CD14-positive monocyte (primary cell): Measurements from ENCODE around the gene BEST2. TPM values are rescaled to one million over a fixed set of nuclear protein-coding genes. Genes with fewer than 3 reads are reported as not detected.

Experiments
- DNase-seq, 3 donors: peaks; one replicate each; pipeline ENCODE4 v3.0.0-alpha.2; 2011 to 2022
- H2AFZ ChIP-seq: 2 replicates; pipeline ENCODE4 v1.6.0; 2012; ENCODE audit warnings: mild to moderate bottlenecking, low read depth, low read length, inconsistent platforms; ENCODE audit not compliant: insufficient read depth, poor library complexity, severe bottlenecking
- H3K27ac ChIP-seq, 2 donors: 1 replicate in 1 of 2; 2 replicates in 1 of 2; pipeline ENCODE4 v1.5.1; 2012 to 2013; ENCODE audit warnings: low read length in 2 of 2, control low read depth in 1 of 2, inconsistent platforms in 1 of 2, low read depth in 1 of 2, mild to moderate bottlenecking in 1 of 2
- H3K27me3 ChIP-seq, 2 donors: one replicate each; pipeline versions ENCODE4 v1.6.0 to v1.6.1; 2011 to 2013; ENCODE audit warnings: low read length in 2 of 2; ENCODE audit not compliant: control insufficient read depth in 2 of 2, insufficient read depth in 2 of 2
- H3K36me3 ChIP-seq, 2 donors: replicated peaks in 1 of 2; 1 replicate in 1 of 2; 2 replicates in 1 of 2; pipeline versions ENCODE4 v1.5.1 to v1.6.1; 2012 to 2013; ENCODE audit warnings: low read length in 2 of 2, control low read depth in 1 of 2, inconsistent platforms in 1 of 2, mild to moderate bottlenecking in 1 of 2; ENCODE audit not compliant: insufficient read depth in 2 of 2, control insufficient read depth in 1 of 2
- H3K4me1 ChIP-seq, 2 donors: 1 replicate in 1 of 2; 2 replicates in 1 of 2; pipeline versions ENCODE4 v1.5.1 to v1.6.1; 2012 to 2013; ENCODE audit warnings: low read length in 2 of 2, control low read depth in 1 of 2, inconsistent platforms in 1 of 2, mild to moderate bottlenecking in 1 of 2, moderate library complexity in 1 of 2; ENCODE audit not compliant: insufficient read depth in 2 of 2, control insufficient read depth in 1 of 2
- H3K4me2 ChIP-seq: replicated peaks from 2 replicates; pipeline ENCODE3; 2012; ENCODE audit warnings: low read length, moderate library complexity, mild to moderate bottlenecking; ENCODE audit not compliant: poor library complexity, severe bottlenecking; ENCODE audit errors: extremely low read depth
- H3K4me3 ChIP-seq, 3 experiments: fragments of 200-600 bp in 1 of 3; sonication (generic) in 1 of 3; replicated peaks in 1 of 3; 1 replicate in 2 of 3; 2 replicates in 1 of 3; pipeline ENCODE4 v1.5.1; 2011 to 2013; ENCODE audit warnings: low read length in 3 of 3, mild to moderate bottlenecking in 3 of 3, control low read depth in 2 of 3, low read depth in 2 of 3, inconsistent platforms in 1 of 3, moderate library complexity in 1 of 3
- H3K79me2 ChIP-seq: 2 replicates; pipeline ENCODE4 v1.6.0; 2012; ENCODE audit warnings: mild to moderate bottlenecking, control low read depth, inconsistent platforms, low read length, moderate library complexity; ENCODE audit not compliant: insufficient read depth
- H3K9ac ChIP-seq: 2 replicates; pipeline ENCODE4 v1.6.0; 2017; ENCODE audit warnings: low read length, mild to moderate bottlenecking; ENCODE audit not compliant: insufficient read depth, poor library complexity, severe bottlenecking
- H3K9me3 ChIP-seq, 2 donors: replicated peaks in 1 of 2; 1 replicate in 1 of 2; 2 replicates in 1 of 2; pipeline versions ENCODE4 v1.5.1 to v1.6.1; 2012 to 2013; ENCODE audit warnings: low read length in 2 of 2, control low read depth in 1 of 2; ENCODE audit not compliant: control insufficient read depth in 1 of 2, insufficient read depth in 1 of 2
- H4K20me1 ChIP-seq: 2 replicates; pipeline ENCODE4 v1.6.0; 2012; ENCODE audit warnings: mild to moderate bottlenecking, low read length, control low read depth, moderate library complexity; ENCODE audit not compliant: insufficient read depth
- H3K27ac Mint-ChIP-seq, 7 donors: one replicate each; pipeline ENCODE4 v1.8.0; 2020; ENCODE audit warnings: mild to moderate bottlenecking in 7 of 7, mixed read lengths in 7 of 7, moderate library complexity in 6 of 7, inconsistent platforms in 2 of 7
- H3K27me3 Mint-ChIP-seq, 3 donors: one replicate each; pipeline ENCODE4 v1.8.0; 2021 to 2022; ENCODE audit warnings: low read depth in 3 of 3, mild to moderate bottlenecking in 3 of 3, mixed read lengths in 3 of 3, moderate library complexity in 3 of 3, inconsistent platforms in 1 of 3
- H3K36me3 Mint-ChIP-seq, 2 donors: one replicate each; pipeline ENCODE4 v1.8.0; 2020; ENCODE audit warnings: mixed read lengths in 2 of 2, inconsistent platforms in 1 of 2, mild to moderate bottlenecking in 1 of 2
- H3K4me1 Mint-ChIP-seq: one replicate; pipeline ENCODE4 v1.8.0; 2020; ENCODE audit warnings: mild to moderate bottlenecking, mixed read lengths
- H3K4me3 Mint-ChIP-seq, 2 donors: one replicate each; pipeline ENCODE4 v1.8.0; 2020; ENCODE audit warnings: mild to moderate bottlenecking in 2 of 2, mixed read lengths in 2 of 2, moderate library complexity in 1 of 2
- H3K9me3 Mint-ChIP-seq, 7 donors: one replicate each; pipeline ENCODE4 v1.8.0; 2020 to 2022; ENCODE audit warnings: mixed read lengths in 7 of 7, mild to moderate bottlenecking in 6 of 7, moderate library complexity in 6 of 7, inconsistent platforms in 2 of 7
- WGBS: methylation state at CpG from one replicate; pipeline ENCODE4 v1.1.5; 2013; ENCODE audit warnings: missing lambda C conversion rate; ENCODE audit not compliant: insufficient coverage; 5-methylcytosine and 5-hydroxymethylcytosine counted together
- intact Hi-C, 2 donors: fragments of 100-400 bp; cut with micrococcal nuclease; formaldehyde crosslinking; loops; one replicate each; pipeline versions ENCODE4 v1.15.0 to v1.15.1; 2023
- polyA plus RNA-seq, 3 donors: library from polyadenylated mRNA; depleted of rRNA in 1 of 3; unstranded in 2 of 3; stranded (reverse) in 1 of 3; fragments of 300-500 nt in 2 of 3; fragments of >200 nt in 1 of 3; fragmentation: Illumina TruSeq in 2 of 3; gene quantifications; 1 replicate in 2 of 3; 2 replicates in 1 of 3; pipeline ENCODE4 v1.2.3, GENCODE V29; 2012 to 2021
- TF ChIP-seq, protein P1 (sequence below): fragments of 200-600 bp; IDR thresholded peaks from one replicate; pipeline ENCODE4 v1.8.0; 2022; ENCODE audit warnings: antibody characterized with exemption, mild to moderate bottlenecking

BEST2 gene
- polyA plus RNA-seq, 3 donors, result not detected

DNA sequence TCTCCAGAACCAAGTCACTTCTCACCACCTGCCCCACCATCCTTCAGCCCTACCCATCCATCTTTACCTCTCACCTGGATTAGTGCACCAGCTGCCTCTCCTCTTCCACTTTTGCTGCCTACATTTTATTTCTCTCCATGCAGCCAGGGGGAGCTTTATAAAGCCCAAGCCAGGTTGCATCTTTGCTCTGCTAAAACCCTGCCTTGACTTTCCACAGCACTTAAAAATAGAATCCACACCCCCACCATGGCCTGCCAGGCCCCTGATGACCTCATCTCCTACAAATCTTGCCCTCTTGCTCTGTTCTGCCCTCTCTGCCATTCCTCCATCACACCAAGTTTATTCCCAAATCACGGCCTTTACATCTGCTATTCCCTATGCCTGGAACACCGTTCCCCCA lies 22.0 kb downstream of the BEST2 start:
- no peak overlapping the region for H3K4me2 ChIP-seq
- no peak overlapping the region for H3K4me3 Mint-ChIP-seq
- 93% methylated on average over 2 of the region's 2 CpGs for WGBS
- intact Hi-C loops, result no loop called here
- no peaks in the 10 kb centered on the region for H3K9me3 ChIP-seq
- peaks cover 4 to 16% of the 10 kb centered on the region in 2 donors for H3K36me3 Mint-ChIP-seq
- no peak overlapping the region for H3K4me3 ChIP-seq
- DNase-seq, result no peak
- no peaks in the 10 kb centered on the region for H3K9me3 Mint-ChIP-seq
- H3K27me3 Mint-ChIP-seq, result peaks cover 2 to 6% (median 3%) of the 10 kb centered on the region in 3 donors
- no peaks in the 10 kb centered on the region for H3K36me3 ChIP-seq
- H3K9ac ChIP-seq, result no peak overlapping the region
- no peaks in the 10 kb centered on the region for H3K27me3 ChIP-seq
- TF ChIP-seq, protein P1, sequence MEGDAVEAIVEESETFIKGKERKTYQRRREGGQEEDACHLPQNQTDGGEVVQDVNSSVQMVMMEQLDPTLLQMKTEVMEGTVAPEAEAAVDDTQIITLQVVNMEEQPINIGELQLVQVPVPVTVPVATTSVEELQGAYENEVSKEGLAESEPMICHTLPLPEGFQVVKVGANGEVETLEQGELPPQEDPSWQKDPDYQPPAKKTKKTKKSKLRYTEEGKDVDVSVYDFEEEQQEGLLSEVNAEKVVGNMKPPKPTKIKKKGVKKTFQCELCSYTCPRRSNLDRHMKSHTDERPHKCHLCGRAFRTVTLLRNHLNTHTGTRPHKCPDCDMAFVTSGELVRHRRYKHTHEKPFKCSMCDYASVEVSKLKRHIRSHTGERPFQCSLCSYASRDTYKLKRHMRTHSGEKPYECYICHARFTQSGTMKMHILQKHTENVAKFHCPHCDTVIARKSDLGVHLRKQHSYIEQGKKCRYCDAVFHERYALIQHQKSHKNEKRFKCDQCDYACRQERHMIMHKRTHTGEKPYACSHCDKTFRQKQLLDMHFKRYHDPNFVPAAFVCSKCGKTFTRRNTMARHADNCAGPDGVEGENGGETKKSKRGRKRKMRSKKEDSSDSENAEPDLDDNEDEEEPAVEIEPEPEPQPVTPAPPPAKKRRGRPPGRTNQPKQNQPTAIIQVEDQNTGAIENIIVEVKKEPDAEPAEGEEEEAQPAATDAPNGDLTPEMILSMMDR, result no peak
- H3K79me2 ChIP-seq, result peaks cover 20% of the 10 kb centered on the region
- peaks cover 4% of the 10 kb centered on the region for H4K20me1 ChIP-seq
- H3K4me1 Mint-ChIP-seq, result peaks cover 21% of the 10 kb centered on the region
- peaks cover 22 to 32% of the 10 kb centered on the region in 2 donors for H3K4me1 ChIP-seq
- H3K27ac Mint-ChIP-seq, result peak overlapping the region in 1 of 7 donors; percentile 52
- H2AFZ ChIP-seq, result no peak overlapping the region
- no peak overlapping the region for H3K27ac ChIP-seq

DNA sequence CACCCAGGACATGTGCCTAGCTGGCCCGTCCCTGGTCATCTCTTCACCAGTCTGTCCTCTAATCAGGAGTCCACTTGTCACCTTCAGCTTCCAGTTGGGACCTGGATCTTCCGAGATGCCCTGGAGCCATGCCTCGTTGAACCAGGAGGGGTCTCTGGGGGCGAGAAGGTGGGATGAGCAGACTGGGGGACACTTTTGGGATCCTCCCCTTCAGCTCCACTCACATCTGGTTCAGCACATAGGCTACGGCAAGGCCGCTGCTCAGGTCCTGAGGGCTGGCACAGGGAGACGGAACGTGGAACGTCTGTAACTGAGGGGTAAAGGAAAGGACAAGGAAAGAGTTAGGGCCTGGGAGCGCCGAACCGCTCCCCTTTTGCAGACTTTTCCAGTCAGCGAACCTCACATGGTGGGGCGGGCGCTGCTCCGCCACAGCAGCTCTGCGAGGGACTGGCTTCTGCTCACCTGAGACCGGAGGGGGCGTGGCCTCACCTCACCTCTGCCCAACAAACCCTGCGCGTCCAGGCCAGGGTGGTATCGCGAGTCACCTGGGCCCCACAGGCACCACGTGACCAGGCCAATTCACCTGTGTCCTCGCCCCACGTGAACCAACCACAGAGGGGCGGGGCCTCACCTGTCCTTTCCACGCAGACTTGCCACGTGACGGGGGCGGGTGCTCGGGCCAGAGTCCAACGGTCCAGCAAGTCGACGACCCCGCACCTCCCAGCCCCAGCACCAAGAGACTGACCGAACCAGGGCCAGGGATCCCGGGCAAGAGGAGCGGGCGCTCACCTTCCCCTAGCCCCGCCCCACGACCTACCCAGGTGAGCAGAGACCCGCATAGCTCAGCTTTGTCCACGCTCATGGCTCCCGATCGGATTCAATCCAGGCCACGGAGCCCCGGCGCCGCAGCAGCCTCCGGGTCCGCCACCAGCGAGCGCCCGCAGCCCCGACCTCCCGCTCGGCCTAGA lies 23.3 kb downstream of the BEST2 start, which contains the start of gene HOOK2:
Gene HOOK2 (minus strand): TSS at position 965 of the 968 bp plus-strand sequence. CDS start 103 bp downstream, at position 862.
- intact Hi-C loops, result no loop called here
- peaks cover 26% of the 10 kb centered on the region for H3K79me2 ChIP-seq
- Mint-ChIP-seq H3K9me3 (no peaks in the 10 kb centered on the region), H3K36me3 (peaks cover 4 to 11% of the 10 kb centered on the region in 2 donors), H3K27me3 (peaks cover 3 to 6% (median 5%) of the 10 kb centered on the region in 3 donors), H3K4me1 (peaks cover 32% of the 10 kb centered on the region), H3K4me3 (peak within 1 kb of the TSS; percentile 71 to 73), H3K27ac (peak within 1 kb of the TSS; percentile 79 to 94 (median 85))
- H4K20me1 ChIP-seq, result peaks cover 4% of the 10 kb centered on the region
- H3K36me3 ChIP-seq, result no peaks in the 10 kb centered on the region
- DNase-seq, result peak in 1 of 3 donors; percentile 28
- WGBS, result 16% methylated on average over 48 of the region's 58 CpGs
- H3K27me3 ChIP-seq, result no peaks in the 10 kb centered on the region
- H3K4me2 ChIP-seq, result peak within 1 kb of the TSS; percentile 97
- peaks cover 35 to 45% of the 10 kb centered on the region in 2 donors for H3K4me1 ChIP-seq
- H3K4me3 ChIP-seq, result peak within 1 kb of the TSS; percentile 58 to 85 (median 63)
- H3K27ac ChIP-seq, result peak within 1 kb of the TSS; percentile 61 to 74
- peak within 1 kb of the TSS; percentile 49 for H3K9ac ChIP-seq
- peak within 1 kb of the TSS; percentile 86 for H2AFZ ChIP-seq
- TF ChIP-seq, protein P1, result no peak
- H3K9me3 ChIP-seq, result no peaks in the 10 kb centered on the region
